Measurements from ENCODE around the gene SLC24A4.
A peak's percentile ranks its signal among the peaks of the same experiment; 100 is the strongest.

Gene SLC24A4

GRCh38 chr14:92459030-92459949 is 136.3 kb downstream of the SLC24A4 start:
- TF ChIP-seq CTCF (IDR thresholded peaks at IDR 0.05): no peak
- H3K4me3 ChIP-seq: no peak overlapping the region
- peak overlapping the region in 1 of 2 donors; percentile 73 for H3K27ac ChIP-seq
- peak; percentile 68 for DNase-seq (ENCODE audit: low spot score)

DNA sequence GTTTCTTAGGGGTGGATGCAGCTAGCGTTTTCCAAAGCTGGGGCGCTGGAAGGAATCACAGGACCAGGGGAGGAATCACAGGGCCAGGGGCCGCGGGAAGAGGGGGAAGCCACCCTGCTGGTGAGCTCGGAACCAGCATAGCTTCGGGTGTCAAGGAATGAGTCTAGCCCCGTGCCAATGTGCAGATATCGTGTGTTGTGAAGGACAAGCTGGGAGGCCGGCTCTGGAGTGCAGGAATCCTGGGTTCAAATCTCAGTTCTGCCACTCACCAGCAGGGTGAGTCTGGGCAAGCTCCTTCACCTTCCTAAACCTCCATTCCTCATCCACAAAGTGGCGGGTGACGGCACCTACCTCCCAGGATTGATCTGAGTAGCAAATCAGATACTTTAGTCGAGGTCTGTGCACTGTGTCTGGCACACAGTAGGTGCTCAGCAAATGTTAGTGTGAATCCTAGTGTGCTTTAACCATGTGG is 137.0 kb downstream of the SLC24A4 start:
- Histone ChIP-seq H3K27ac (peak overlapping the region in 1 of 2 donors; percentile 73), H3K4me3 (no peak overlapping the region)
- DNase-seq (ENCODE audit: low spot score): no peak
- TF ChIP-seq CTCF (IDR thresholded peaks at IDR 0.05): no peak

- TF ChIP-seq CTCF (IDR thresholded peaks at IDR 0.05): no peak
- Histone ChIP-seq H3K27ac (peak overlapping the region in 1 of 2 donors; percentile 73), H3K4me3 (peak overlapping the region; percentile 24)
- DNase-seq (ENCODE audit: low spot score): peak; percentile 46
These were observed 137.6 kb downstream of the SLC24A4 start for GRCh38 chr14:92460541-92460915.

DNA sequence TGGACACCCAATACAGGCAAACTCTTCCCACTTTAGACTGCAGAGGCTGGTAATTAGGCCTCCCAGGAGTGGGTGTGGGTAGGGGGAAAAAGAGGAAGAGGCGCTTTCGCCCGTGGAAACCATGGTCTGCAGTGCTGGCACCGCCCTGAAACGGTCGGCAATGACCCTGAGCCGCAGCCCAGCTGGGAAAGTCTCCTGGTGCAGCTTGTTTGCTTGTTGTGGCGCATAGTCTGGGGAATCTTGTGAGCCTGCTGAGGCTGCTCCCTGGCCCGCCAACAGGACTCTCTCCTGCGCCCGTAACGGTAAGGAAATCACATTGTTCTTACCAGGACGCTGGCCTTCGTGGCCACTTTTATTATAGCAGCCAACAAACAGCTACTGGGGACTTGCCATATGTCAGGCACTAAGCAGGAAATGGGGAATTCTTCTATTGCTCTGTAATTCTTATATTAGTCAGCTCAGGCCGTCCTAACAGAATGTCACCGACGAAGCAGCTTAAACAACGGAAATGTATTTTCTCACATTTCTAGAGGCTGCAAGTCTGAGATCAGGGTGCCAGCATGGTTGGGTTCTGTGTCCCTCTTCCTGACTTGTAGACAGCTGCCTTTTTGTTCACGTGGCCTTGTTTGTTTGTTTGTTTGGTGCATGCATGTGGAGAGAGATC is 138.1 kb downstream of the SLC24A4 start:
- Histone ChIP-seq H3K27ac (peak overlapping the region in 1 of 2 donors; percentile 73), H3K4me3 (peak overlapping the region; percentile 24)
- DNase-seq (ENCODE audit: low spot score): peak; percentile 70
- TF ChIP-seq CTCF (IDR thresholded peaks at IDR 0.05): no peak

GRCh38 chr14:92461891-92462290 is 138.9 kb downstream of the SLC24A4 start:
- peak overlapping the region; percentile 24 for H3K4me3 ChIP-seq
- DNase-seq (ENCODE audit: low spot score): peak; percentile 43
- H3K27ac ChIP-seq: peak overlapping the region in 1 of 2 donors; percentile 73
- TF ChIP-seq CTCF (IDR thresholded peaks at IDR 0.05): no peak

GRCh38 chr14:92462568-92462967 is 139.6 kb downstream of the SLC24A4 start:
- DNase-seq (ENCODE audit: low spot score): peak; percentile 36
- H3K4me3 ChIP-seq: no peak overlapping the region
- H3K27ac ChIP-seq: no peak overlapping the region
- no peak for TF ChIP-seq CTCF (IDR thresholded peaks at IDR 0.05)

All from coronary artery (tissue), 2 donors.